Panc1 (cell line): Measurements from ENCODE around the gene DEDD2. TPM values are rescaled to one million over a fixed set of nuclear protein-coding genes. Genes with fewer than 3 reads are reported as not detected.
"Not testable (repeated sequence)": the region's sequence is repeated elsewhere in the genome, so short reads cannot be mapped to it uniquely, and the experiment has no call there.

Source experiments
- ATAC-seq: fragments of 200-7000 bp; cut with Tn5 transposase; 2 replicates; pipeline ENCODE4 v1.9.1; 2020; ENCODE audit warnings: mild to moderate bottlenecking, moderate library complexity
- BruUV-seq: library from RNA; stranded (reverse); fragments of 400-500 nt; replicated peaks from 2 replicates; lab custom pipeline; 2021; lab: Mats Ljungman, UMichigan
- CTCF ChIA-PET: fragments of 300-600 bp; sonication (Branson Sonifier 250); formaldehyde crosslinking; loops from one replicate; lab custom pipeline; 2022; ENCODE audit warnings: antibody characterized with exemption; lab: Charles Lee
- POLR2A ChIA-PET: fragments of 300-600 bp; sonication (Branson Sonifier 250); formaldehyde crosslinking; loops from one replicate; lab custom pipeline; 2022; ENCODE audit warnings: antibody characterized with exemption; lab: Charles Lee
- DNase-seq: peaks from one replicate; pipeline ENCODE4 v3.0.0-alpha.2; 2010; ENCODE audit warnings: low read depth, low spot score
- H3K27ac ChIP-seq: 2 replicates; pipeline ENCODE4 v1.5.1; 2011; ENCODE audit warnings: mild to moderate bottlenecking, low read length, inconsistent platforms
- H3K27me3 ChIP-seq: fragments of 200-500 bp; sonication (Bioruptor generic); 2 replicates; pipeline ENCODE4 v1.6.0; 2014; ENCODE audit warnings: low read length, inconsistent platforms; ENCODE audit not compliant: control insufficient read depth, insufficient read depth
- H3K36me3 ChIP-seq: fragments of 200-500 bp; sonication (Bioruptor generic); 2 replicates; pipeline ENCODE4 v1.5.1; 2014; ENCODE audit warnings: inconsistent platforms, mild to moderate bottlenecking, low read length, moderate library complexity; ENCODE audit not compliant: control insufficient read depth, insufficient read depth
- H3K4me1 ChIP-seq: 2 replicates; pipeline ENCODE4 v1.5.1; 2011; ENCODE audit warnings: inconsistent platforms, mild to moderate bottlenecking, low read length, moderate library complexity; ENCODE audit not compliant: control insufficient read depth, insufficient read depth
- H3K4me3 ChIP-seq, 2 experiments: 2 replicates each; pipeline ENCODE4 v1.5.1; 2011 to 2012; ENCODE audit warnings: low read depth in 2 of 2, low read length in 2 of 2, mild to moderate bottlenecking in 2 of 2, inconsistent platforms in 1 of 2, moderate library complexity in 1 of 2
- H3K9me3 ChIP-seq: fragments of 200-500 bp; sonication (Bioruptor generic); 2 replicates; pipeline ENCODE4 v1.5.1; 2014; ENCODE audit warnings: low read depth, mild to moderate bottlenecking, inconsistent platforms, low read length, moderate library complexity; ENCODE audit not compliant: control insufficient read depth, insufficient read depth
- CTCF ChIP-seq: fragments of 450-650 bp; IDR thresholded peaks from 2 replicates; pipeline ENCODE4 v1.5.1; 2017; ENCODE audit warnings: mild to moderate bottlenecking
- POLR2AphosphoS5 ChIP-seq: IDR thresholded peaks from 2 replicates; pipeline ENCODE4 v1.6.1; 2012; ENCODE audit warnings: mild to moderate bottlenecking, low read depth, low read length, moderate library complexity
- REST ChIP-seq, 2 experiments: IDR thresholded peaks; 2 replicates each; pipeline ENCODE4 v1.6.1; 2011 to 2012; ENCODE audit warnings: low read depth in 2 of 2, control low read depth in 1 of 2, low read length in 1 of 2, mild to moderate bottlenecking in 1 of 2, moderate library complexity in 1 of 2; ENCODE audit not compliant: insufficient read depth in 1 of 2
- SIN3A ChIP-seq: IDR thresholded peaks from 2 replicates; pipeline ENCODE4 v1.6.1; 2012; ENCODE audit warnings: low read depth, mild to moderate bottlenecking, low read length, moderate library complexity, borderline replicate concordance; ENCODE audit not compliant: insufficient read depth
- TCF7L2 ChIP-seq: IDR thresholded peaks from 2 replicates; pipeline ENCODE4 v1.6.1; 2011; ENCODE audit warnings: mild to moderate bottlenecking, low read depth, low read length, inconsistent platforms
- in situ Hi-C: cut with HindIII; loops from 2 replicates; pipeline ENCODE4 v1.10.0; 2016; ENCODE audit warnings: low sequenced_read_pairs, low pct_unique_long_range_greater_than_20kb
- intact Hi-C: fragments of 100-400 bp; cut with micrococcal nuclease; formaldehyde crosslinking; loops from one replicate; pipeline ENCODE4 v1.10.0; 2022; ENCODE audit not compliant: unreplicated experiment
- total RNA-seq: library from RNA; stranded (reverse); gene quantifications from one replicate; pipeline ENCODE4 v1.2.1, GENCODE V29; 2021; ENCODE audit not compliant: unreplicated experiment

DEDD2 gene
- total RNA-seq, 1 experiment from 2014 or later, result 13.2 TPM

DNA sequence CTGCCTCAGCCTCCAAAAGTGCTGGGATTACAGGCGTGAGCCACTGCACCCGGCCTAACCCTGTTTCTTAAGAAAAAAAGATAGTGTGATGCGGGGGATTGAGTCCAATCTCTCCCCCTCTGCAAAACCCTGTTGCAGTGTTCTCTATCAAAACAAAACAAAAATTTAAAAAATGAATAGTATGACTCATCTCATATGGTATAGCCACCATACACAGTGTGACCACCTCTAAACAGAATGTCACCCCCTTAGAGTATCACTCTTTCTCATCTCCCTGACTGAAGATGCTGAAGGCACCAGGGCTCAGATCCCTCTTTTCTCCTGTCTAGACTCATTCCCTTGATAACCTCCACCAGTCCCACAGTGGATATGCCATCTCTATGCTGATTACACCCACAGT, 44.3 kb upstream of the DEDD2 start:
- ChIA-PET CTCF (no interaction called here), POLR2A (no interaction called here)
- intact Hi-C loops, result no loop called here
- no peak for TF ChIP-seq CTCF
- no peak for TF ChIP-seq REST (IDR thresholded peaks at IDR 0.05; ENCODE audit: insufficient read depth in 1 of 2, low read depth in 2 of 2, low read length in 1 of 2)
- no peak for TF ChIP-seq POLR2AphosphoS5
- no peak for TF ChIP-seq SIN3A
- no peak for TF ChIP-seq TCF7L2
- in situ Hi-C loops, result no loop called here
- BruUV-seq, result no TSS peak
- H3K4me3 ChIP-seq, result no peak overlapping the region
- no peaks in the 10 kb centered on the region for H3K9me3 ChIP-seq
- H3K4me1 ChIP-seq, result no peaks in the 10 kb centered on the region
- H3K36me3 ChIP-seq, result no peaks in the 10 kb centered on the region
- H3K27me3 ChIP-seq, result no peaks in the 10 kb centered on the region
- no peak overlapping the region for H3K27ac ChIP-seq
- ATAC-seq, result no peak
- DNase-seq, result no peak

DNA sequence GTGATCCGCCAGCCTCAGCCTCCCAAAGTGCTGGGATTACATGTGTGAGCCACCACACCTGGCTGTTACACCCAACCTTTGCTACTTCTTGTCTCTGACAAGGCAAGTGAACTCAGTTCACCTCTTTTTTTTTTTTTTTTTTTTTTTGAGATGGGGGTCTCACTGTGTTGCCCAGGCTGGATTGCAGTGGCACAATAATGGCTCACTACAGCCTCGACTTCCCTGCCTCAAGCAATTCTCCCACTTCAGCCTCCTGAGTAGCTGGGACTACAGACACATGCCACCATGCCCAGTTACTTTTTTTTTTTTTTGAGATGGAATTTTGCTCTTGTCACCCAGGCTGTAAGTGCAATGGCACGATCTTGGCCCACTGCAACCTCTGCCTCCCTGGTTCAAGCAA, 40.4 kb upstream of the DEDD2 start:
- H3K9me3 ChIP-seq, H3K4me1 ChIP-seq, in situ Hi-C loops, intact Hi-C loops, POLR2A ChIA-PET, BruUV-seq, H3K36me3 ChIP-seq, ATAC-seq, H3K4me3 ChIP-seq, H3K27me3 ChIP-seq, DNase-seq, H3K27ac ChIP-seq: not testable (repeated sequence)
- CTCF ChIA-PET, result interaction anchor here (1.1 kb wide), 1 partner anchor 12 kb away, joined by 6 read pairs; no protein-coding TSS in a partner anchor
